SK-N-SH (cell line): ENCODE results near the gene TRIM29.

Experiments used
- ELF1 ChIP-seq: IDR thresholded peaks from 2 replicates; pipeline ENCODE4 v1.4.0; 2012
- EZH2phosphoT487 ChIP-seq: fragments of 200-600 bp; sonication (generic); IDR thresholded peaks from 2 replicates; pipeline ENCODE4 v1.6.1; 2017; ENCODE audit warnings: low read depth, mixed run types, mild to moderate bottlenecking, antibody characterized with exemption, moderate library complexity, borderline replicate concordance
- POLR2AphosphoS5 ChIP-seq: IDR thresholded peaks from 2 replicates; pipeline ENCODE4 v1.6.1; 2012; ENCODE audit warnings: low read depth, low read length
- TCF12 ChIP-seq: IDR thresholded peaks from 2 replicates; pipeline ENCODE4 v1.4.0; 2012
- TEAD4 ChIP-seq: IDR thresholded peaks from 2 replicates; pipeline ENCODE4 v1.4.0; 2012; ENCODE audit warnings: mild to moderate bottlenecking, borderline replicate concordance; ENCODE audit not compliant: insufficient read depth

GRCh38 chr11:120112174-120112796 lies 25.6 kb downstream of the TRIM29 start:
- no peak for TF ChIP-seq EZH2phosphoT487
- TF ChIP-seq ELF1: no peak
- TF ChIP-seq TCF12: no peak
- TF ChIP-seq POLR2AphosphoS5: no peak
- no peak for TF ChIP-seq TEAD4
